CD4-positive, alpha-beta T cell treated with Interleukin-17A for 4 hours (primary cell): Measurements from ENCODE around the gene MSANTD1.
A peak's percentile ranks its signal among the peaks of the same experiment; 100 is the strongest.

Experiments
- DNase-seq: peaks from one replicate; pipeline ENCODE4 v3.0.0-alpha.2; 2020; ENCODE audit warnings: mixed read lengths

The MSANTD1 gene

DNA sequence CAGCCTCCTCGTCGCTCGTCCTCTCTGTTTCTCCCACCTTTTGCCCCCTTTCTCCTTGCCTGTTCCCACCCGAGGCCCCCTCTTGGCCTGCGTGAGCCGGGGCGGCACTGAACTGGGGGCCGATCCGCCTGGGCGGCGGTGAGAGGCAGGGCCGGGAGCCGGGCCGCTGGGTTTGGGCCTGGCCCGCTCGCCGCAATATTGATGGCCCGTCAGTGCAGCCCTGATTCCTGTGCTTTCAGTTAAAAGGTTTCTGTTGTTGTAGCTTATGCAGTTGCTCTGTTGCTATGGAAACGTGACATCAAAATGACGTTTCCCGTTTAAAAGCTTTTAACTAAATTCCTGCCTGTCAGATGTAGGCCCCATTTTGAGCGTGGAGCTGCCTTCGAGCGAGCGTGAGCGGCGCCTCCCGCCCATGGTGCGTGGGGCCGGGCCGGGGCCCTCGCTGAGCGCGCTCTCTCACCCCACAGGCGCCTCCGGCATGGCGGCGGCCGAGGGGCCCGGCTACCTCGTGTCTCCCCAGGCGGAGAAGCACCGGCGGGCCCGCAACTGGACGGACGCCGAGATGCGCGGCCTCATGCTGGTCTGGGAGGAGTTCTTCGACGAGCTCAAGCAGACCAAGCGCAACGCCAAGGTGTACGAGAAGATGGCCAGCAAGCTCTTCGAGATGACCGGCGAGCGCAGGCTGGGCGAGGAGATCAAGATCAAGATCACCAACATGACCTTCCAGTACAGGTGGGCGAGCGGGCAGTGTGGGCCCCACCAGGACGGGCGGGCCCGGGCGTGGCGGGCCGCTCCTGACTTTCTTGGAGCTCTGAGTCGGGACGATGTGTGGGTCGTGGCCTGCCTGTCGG, at the start of gene MSANTD1:
MSANTD1 (plus strand) TSS at position 349 of the 851 bp plus-strand sequence; CDS start at position 413, 64 bp downstream.
- no peak for DNase-seq

DNA sequence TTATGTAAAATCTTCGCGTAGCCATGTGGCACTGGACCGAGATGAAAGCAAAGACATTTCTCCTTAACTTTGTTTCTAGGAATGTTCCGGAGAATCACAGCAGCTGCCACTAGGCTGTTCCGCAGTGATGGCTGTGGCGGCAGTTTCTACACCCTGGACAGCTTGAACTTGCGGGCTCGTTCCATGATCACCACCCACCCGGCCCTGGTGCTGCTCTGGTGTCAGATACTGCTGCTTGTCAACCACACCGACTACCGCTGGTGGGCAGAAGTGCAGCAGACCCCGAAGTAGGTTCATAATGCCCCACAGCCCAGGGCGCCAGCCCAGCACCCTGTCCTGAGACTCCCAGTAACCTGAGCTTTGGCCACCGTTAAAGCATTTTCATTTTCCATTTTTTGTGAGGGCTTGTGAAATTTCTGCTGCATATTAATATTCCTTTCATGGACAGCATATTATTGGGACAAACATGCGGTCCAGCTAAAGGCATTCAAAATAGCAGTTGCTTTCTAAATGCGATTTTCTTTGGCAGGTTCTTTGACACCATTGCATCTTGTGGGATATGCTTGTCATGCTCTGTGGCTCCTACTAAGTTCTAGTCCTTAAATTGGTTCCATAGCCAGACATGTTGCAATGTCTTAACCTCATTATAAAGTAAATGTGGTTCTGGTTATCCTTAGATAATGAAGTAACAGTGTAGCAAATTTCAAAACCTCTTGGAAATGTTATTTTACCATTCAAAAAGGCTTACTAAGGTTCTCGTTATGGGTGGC, 49.1 kb upstream of the MSANTD1 start:
- no peak for DNase-seq

DNA sequence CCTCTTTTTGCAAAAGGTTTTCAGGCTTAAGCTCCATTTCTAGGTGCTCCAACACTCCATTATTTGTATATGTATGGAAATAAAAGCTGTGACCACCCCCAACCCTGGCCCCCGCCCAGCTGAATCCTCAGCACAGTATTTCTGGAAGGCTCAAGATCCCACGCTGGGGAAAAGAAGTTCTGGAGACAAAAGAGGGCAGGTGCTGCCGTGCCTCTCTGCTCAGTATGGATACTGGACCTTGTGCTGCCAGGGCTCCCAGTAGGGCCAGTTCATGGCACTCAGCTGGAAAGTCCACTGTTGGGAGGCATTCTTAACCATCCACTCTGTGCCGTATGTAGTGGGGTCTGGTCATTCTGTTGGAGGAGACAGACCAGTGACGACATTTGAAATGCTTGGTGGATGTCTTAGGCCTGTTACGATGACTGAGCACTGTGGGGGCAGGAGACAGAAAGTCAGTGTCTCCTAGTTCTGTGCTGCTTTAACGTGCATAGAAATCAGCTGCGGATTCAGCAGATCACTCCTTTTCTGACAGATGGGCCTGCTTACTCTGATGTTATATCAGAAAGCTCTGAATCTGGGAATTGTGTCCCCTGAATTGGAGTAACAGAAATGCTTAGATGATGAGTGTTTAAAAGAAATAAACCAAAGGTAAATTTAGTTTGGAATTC, 48.4 kb upstream of the MSANTD1 start:
- no peak for DNase-seq

DNA sequence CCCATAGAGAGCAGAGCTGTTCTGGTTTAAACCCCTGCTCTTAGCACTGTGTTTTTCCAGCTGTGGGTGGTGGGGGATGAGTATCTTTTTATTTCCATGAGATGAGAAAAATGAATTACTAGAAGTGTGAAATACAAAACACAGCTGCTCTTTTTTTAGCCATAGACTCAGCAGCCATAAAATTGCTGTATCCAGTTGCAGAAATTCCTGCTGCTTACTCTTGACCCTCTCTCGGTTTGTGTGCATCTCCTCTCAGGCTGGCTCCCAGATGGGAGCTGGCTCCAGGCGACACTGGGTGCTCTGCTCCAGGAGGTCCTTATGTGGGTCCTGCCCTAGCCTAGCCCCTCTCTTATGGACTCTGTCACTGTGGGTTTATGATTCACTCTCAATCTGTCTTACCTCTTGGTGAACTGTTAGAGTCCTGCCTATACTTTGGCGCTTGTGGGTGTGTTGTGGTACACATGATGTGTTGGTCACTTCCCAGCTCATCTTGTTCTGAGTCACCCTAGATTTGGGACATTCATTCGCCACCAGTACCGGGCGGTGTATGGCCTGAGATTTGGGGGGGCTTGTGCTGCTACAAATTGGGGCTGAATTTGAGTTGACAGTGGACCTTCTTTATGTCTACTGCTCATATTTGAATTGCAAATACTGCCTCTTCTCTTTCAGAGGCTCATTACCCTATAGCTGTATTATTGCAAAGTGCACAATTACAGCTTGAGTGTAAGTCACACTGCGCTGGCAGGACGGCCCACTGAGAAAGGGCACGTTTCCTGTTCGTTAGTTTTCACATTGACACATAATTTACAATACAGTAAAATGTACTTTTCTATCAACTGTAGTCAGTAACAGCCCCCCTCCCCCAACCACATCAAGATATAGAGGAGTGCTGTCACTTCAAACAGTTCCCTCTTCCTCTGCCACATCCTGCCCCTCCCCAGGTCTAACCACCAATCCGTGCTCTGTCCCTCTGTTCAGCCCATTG, 46.9 kb upstream of the MSANTD1 start:
- peak; percentile 83 for DNase-seq

DNA sequence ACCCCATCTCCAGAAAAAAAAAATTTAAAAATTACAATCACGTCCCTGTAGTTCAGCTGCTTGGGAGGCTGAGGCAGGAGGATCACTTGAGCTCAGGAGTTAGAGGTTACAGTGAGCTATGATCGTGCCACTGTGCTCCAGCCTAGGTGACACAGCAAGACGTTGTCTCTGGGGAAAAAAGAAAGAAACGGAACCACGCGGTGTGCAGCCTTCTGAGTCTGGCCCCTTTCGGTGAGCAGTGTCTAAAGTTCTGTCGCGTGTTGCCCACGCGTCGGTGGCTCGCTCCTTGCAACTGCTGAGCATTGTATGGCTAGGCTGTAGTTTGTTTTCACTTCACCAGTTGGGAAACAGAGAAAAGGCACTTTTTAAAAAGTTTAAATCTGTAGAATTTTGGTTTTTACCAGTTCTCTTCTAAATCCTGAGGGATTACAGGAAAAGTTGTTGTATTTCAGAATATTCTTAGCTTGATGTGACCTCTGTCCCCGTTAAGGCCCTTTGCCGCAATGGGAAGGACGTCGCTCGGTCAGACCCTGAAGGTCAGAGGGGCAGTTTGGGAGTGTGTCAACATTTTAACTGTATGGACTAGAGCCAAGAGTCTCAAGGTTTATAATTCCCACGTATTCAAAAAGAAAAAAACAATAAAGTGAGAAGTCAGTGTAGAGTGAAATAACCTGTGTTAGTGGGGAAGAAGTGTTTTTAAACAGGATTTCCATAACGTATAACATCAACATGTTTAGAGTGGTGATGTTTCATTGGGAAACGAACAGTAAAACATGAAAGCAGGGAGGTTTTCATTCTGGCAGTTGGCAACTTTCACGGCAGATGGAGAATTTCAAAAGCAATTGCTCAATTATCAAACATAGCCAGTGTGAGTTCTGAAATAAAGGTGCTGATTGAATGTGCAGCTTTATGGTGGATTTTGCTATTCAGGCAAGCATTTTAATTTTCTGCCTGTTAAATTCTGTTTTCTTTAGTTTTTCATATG, 45.8 kb upstream of the MSANTD1 start:
- DNase-seq, result peak; percentile 41

DNA sequence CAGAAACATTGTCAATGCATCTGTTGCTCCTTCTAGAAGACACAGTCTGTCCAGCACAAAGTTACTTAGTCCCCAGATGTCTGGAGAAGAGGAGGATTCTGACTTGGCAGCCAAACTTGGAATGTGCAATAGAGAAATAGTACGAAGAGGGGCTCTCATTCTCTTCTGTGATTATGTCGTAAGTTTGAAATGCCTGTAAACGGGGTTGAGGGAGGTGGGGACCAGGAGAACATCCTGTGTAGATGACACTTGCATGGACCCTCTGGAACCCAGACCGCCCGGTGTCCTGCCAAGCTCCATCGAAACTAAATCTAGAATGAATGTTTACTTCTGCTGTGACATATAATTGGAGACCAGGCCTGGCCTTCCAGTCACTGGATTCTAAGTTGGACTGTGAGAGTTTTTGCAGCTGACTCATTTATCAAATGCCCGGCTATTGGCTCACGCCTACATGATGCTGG, 45.0 kb upstream of the MSANTD1 start:
- DNase-seq, result no peak

DNA sequence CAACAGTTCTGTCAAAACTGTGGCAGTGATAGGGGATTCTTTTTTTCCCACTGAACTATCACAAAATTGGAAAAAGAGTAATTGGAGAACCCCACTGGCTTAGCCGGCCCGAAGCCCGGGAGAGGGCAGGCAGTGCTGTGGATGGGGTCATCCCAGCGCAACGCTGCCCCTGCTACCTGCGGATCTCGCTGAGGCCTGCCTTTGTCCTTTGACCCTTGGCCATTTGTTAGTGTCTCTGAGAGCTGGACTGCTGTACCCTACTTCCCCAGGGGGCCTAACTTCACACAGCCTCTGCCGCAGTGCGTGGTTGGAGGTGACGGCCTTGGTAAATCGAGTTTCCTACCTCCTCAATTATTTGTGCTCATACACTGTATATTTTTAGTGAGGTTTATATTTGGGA, 43.0 kb upstream of the MSANTD1 start:
- DNase-seq, result no peak

DNA sequence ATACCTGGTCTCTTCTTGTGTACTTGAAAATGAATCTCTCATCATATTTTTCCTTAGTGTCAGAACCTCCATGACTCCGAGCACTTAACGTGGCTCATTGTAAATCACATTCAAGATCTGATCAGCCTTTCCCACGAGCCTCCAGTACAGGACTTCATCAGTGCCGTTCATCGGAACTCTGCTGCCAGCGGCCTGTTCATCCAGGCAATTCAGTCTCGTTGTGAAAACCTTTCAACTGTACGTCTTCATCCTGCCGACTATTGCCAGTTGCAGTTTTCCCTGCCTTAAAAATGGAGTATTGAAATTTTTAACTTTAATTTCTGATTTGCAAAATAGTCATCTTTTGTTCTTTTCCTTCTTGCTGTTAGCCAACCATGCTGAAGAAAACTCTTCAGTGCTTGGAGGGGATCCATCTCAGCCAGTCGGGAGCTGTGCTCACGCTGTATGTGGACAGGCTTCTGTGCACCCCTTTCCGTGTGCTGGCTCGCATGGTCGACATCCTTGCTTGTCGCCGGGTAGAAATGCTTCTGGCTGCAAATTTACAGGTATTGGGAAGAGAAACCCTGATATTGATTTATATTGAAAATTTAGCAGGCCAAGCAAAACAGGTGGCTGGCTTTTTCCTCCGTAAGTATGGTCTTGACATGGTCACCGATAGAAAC, 42.4 kb upstream of the MSANTD1 start:
- DNase-seq, result no peak

DNA sequence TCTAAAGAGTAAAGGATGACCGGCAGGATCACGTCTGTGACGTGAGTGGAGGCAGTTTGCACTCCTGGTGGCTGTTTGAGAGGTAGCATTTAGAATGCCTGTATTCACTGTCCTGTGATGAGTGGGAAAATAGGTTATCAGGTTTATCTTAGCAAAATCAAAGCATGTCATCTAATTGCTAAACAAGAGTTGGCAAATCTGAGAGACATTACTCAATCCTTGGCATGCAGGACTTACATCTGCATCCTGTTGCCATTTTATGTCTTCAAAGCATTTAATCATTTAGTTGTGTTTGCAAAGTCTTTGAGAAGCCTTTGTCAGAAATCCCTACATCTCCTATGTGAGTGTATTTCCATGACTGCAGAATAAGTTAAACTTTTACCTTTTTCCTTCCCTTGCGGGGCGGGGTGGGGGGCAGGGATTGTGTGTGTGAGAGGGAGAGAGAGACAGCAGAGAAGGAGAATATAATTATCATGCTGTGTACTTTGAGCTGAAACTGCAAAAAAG, 41.4 kb upstream of the MSANTD1 start:
- DNase-seq, result no peak

DNA sequence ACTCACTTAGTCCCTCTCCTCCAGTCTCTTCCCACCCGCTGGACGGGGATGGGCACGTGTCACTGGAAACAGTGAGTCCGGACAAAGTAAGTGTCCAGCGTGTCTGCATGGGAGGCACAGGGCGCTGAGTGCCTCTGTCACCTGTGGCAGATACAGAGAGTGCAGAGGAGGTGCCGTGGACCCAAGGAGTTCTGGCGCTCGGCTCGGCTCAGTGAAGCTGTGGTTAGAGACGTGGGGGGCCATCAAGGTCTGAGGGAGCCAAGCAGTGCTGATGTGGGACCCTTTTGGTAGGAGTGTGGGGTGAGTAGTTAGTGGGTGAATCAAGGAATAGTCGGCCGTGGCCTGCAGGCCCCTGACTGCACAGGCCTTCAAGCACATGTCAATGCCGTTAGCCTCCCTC, 40.1 kb upstream of the MSANTD1 start:
- DNase-seq, result no peak

DNA sequence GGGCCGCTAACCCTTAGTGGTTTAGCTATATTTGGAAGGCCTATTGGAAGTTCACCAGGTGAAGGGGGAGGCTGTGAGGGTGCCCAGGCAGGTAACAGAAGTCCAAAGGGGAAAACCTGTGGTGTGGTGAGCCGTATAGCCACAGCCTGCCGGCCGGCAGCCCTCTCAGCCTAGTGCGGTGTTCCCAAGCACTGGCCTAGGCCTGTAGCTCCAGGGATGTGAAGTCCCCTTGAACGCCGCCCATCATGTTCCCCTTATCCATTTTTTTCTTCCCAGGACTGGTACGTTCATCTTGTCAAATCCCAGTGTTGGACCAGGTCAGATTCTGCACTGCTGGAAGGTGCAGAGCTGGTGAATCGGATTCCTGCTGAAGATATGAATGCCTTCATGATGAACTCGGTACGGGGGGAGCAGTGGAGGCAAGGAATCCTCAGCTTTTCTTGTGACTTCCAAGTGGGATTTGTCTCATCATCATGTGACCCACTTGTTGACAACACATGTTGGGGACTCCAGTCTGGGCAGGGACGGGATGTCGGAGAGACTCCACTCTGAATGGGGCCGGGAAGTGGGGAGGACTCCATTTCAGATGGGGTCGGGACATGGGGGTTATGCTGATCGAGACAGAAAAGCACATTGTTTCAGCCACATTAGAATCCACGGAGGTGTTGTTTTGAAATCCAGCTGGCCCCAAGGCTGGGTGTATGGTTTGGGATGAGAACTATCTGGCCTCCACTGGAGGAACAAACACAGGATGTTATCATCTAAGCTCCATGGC, 39.2 kb upstream of the MSANTD1 start:
- no peak for DNase-seq

DNA sequence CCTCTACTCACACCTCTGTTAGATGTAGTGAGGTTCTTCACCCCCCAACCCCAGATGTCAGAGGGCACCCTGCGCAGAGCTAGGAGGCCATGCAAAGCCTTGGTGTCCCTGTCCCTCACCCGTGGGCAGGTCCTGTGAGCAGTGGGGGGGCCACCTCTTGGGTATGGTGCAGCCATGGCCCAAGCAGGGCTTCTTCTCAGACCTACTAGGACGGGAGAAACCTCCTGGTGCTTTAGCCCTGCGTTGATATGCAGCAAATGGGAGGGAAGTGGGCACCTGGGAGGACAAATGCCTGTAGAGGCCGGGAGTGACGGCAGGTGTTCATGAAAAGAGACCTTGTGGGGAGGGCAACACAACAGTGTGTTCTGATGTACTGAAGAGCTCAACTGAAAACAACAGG, 38.5 kb upstream of the MSANTD1 start:
- no peak for DNase-seq

DNA sequence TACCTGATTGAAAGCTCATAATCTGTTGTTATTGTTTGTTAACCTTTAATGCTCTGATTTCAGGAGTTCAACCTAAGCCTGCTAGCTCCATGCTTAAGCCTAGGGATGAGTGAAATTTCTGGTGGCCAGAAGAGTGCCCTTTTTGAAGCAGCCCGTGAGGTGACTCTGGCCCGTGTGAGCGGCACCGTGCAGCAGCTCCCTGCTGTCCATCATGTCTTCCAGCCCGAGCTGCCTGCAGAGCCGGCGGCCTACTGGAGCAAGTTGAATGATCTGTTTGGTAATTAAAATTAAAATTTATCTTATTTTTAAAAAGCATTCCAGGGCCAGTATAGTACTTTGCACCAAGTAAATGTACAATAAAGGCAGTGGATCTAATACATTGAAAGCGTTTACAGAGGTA, 37.1 kb upstream of the MSANTD1 start:
- no peak for DNase-seq

DNA sequence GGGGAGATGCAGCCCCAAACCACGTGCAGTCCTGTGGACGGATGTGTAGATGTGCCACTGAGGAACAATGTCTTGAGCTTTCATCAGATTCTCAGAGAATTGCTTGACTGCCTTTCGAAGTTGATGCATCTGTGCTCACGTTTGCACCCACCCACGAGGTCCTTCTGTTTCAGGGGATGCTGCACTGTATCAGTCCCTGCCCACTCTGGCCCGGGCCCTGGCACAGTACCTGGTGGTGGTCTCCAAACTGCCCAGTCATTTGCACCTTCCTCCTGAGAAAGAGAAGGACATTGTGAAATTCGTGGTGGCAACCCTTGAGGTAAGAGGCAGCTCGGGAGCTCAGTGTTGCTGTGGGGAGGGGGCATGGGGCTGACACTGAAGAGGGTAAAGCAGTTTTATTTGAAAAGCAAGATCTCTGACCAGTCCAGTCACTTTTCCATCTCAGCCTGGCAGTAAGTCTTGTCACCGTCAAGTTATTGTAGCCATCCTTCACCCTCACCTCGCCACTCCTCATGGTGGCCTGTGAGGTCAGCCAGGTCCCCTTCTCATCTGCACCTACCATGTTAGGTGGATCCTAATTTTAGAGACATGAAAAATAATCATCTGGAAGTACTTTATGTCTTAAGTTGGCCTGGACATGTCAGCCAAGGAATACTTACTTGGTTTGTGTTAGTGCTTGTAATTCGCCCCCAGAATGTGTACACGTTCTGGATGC, 36.4 kb upstream of the MSANTD1 start:
- no peak for DNase-seq

DNA sequence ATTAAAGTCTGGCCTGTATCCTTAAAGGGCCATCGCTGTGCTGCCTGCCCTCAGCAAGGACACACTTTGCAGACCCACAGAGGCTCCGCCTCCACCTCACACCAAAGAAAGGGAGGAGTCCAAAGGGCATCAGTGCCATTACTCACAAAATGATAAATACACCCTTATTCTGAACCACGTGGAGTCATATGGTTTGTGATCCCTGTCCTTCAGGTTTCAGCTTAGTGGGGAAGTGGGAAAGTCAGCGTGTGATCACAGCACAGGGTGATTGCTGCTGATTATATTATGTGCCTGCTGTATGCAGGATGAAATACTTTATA, 35.9 kb upstream of the MSANTD1 start:
- DNase-seq, result no peak

DNA sequence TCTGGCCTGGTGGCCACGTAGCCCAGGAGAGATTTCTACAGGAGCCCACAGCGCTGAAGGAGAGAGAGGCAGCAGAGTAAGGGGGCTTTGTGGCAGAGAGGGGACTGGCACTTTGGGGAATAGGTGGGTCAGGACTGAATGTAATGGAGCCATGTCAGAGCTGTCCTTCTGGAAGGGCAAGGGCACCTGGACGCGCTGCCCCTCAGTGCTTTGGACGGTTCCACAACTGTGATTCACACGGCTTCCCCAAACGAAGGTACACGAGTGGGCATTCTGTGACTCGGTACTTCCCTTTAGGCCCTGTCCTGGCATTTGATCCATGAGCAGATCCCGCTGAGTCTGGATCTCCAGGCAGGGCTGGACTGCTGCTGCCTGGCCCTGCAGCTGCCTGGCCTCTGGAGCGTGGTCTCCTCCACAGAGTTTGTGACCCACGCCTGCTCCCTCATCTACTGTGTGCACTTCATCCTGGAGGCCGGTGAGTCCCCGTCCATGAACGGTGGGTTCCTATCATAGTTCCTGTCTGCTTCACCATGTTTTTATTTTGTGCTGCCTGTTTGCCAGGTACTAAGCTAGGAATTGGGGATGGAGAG, 35.2 kb upstream of the MSANTD1 start:
- DNase-seq, result no peak

DNA sequence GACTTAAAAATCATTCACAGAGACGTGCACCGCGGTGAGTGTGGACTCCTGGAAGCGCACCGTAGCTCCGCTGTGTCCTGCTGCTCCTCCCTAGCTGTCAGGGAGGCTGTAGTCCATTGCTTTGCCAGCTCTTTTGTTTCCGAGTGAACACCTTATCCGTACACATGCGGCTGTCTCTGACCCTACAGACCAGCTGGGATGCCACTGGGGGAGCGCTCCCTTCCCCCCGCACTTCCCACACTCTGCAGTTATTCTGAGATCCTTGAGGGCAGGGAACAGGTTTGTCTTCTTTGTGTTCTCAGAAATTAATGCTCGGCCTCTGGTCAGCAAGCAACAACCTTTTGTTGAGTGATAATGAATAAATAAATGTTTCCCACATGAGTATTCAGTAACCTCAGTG, 33.7 kb upstream of the MSANTD1 start:
- no peak for DNase-seq

DNA sequence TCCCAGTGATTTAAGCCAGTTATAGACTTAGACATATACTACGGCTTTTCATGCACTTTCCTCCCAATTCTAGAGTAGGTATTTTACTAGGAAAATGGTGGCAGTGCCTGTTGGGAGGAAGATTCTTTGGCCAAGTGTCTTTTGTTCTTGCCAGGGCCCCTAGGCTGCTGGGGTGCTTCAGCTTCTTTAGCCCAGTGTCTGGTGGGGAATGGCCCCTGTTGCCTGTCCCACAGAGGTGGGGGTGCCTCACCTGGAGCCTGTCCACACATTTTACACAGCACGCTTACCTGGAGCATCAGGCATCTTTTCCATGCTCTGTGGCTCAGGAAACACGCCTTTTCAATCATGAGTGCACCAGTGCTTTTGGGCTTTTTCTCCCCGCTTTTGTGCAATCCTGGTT, 33.2 kb upstream of the MSANTD1 start:
- no peak for DNase-seq
